Lower leg skin (tissue), 3 donors: ENCODE results near the gene XPC.

Source experiments
- POLR2A ChIP-seq, 2 donors: fragments of 450-650 bp; IDR thresholded peaks; one replicate each; pipeline ENCODE4 v1.6.1; 2016 to 2017; ENCODE audit warnings: antibody characterized with exemption in 2 of 2, mild to moderate bottlenecking in 1 of 2, moderate library complexity in 1 of 2
- TF ChIP-seq, protein P1 (sequence below), 3 donors: fragments of 450-650 bp; IDR thresholded peaks; one replicate each; pipeline ENCODE4 v1.5.1; 2016; ENCODE audit warnings: antibody characterized with exemption in 3 of 3, mild to moderate bottlenecking in 3 of 3, moderate library complexity in 2 of 3

DNA sequence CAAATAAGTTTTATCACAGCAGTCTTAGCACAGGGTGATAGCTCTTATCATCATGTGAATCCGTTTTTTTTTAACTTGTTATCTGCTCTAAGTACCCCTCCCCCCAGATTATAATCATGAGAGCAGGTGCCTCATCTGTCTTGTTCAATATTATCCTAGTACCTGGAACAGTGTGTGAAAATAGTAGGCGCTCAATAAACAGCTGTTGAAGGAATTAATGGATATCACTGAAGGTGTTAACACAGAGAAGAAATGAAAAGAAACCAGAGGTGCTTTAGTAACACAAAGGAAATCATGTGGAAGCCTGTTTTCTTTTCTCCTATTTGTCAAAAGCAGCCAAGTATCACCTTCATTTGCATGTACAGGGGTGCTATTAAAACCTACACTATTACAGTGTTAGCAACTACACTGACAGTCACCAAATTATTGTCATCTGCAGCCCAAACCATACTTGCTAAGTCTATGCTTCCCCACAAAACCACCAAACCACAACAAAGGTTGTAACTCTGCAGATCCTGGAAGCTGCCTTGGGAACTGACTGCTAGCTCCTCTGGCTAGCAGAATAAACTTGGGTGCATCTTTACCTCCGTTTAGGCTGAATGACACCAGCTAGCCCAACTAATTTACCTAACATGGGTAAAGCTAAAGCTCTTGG lies 2.9 kb downstream of the XPC start:
- TF ChIP-seq POLR2A (IDR thresholded peaks at IDR 0.05), result no peak
- TF ChIP-seq, protein P1, sequence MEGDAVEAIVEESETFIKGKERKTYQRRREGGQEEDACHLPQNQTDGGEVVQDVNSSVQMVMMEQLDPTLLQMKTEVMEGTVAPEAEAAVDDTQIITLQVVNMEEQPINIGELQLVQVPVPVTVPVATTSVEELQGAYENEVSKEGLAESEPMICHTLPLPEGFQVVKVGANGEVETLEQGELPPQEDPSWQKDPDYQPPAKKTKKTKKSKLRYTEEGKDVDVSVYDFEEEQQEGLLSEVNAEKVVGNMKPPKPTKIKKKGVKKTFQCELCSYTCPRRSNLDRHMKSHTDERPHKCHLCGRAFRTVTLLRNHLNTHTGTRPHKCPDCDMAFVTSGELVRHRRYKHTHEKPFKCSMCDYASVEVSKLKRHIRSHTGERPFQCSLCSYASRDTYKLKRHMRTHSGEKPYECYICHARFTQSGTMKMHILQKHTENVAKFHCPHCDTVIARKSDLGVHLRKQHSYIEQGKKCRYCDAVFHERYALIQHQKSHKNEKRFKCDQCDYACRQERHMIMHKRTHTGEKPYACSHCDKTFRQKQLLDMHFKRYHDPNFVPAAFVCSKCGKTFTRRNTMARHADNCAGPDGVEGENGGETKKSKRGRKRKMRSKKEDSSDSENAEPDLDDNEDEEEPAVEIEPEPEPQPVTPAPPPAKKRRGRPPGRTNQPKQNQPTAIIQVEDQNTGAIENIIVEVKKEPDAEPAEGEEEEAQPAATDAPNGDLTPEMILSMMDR (IDR thresholded peaks at IDR 0.05), result no peak
